Parathyroid adenoma (tissue), 2 donors: ENCODE data around the gene P2RX6.

Experiments
- H2AFZ ChIP-seq: fragments of 300-600 bp; sonication (generic); one replicate; pipeline ENCODE4 v1.7.0; 2017; ENCODE audit warnings: antibody characterized with exemption, mild to moderate bottlenecking
- H3K27ac ChIP-seq: fragments of 300-600 bp; sonication (generic); one replicate; pipeline ENCODE4 v1.7.0; 2017
- H3K27me3 ChIP-seq: fragments of 300-600 bp; sonication (generic); one replicate; pipeline ENCODE4 v1.7.0; 2017; ENCODE audit warnings: low read length; ENCODE audit not compliant: control insufficient read depth, insufficient read depth
- H3K36me3 ChIP-seq: fragments of 300-600 bp; sonication (generic); one replicate; pipeline ENCODE4 v1.7.0; 2017; ENCODE audit warnings: low read length; ENCODE audit not compliant: control insufficient read depth, insufficient read depth
- H3K4me1 ChIP-seq: fragments of 300-600 bp; sonication (generic); one replicate; pipeline ENCODE4 v1.7.0; 2017; ENCODE audit warnings: control low read depth
- H3K4me2 ChIP-seq: fragments of 300-600 bp; sonication (generic); one replicate; pipeline ENCODE4 v1.7.0; 2017; ENCODE audit warnings: low read length
- H3K4me3 ChIP-seq: fragments of 300-600 bp; sonication (generic); one replicate; pipeline ENCODE4 v1.7.0; 2017; ENCODE audit warnings: low read depth, low read length
- H3K79me2 ChIP-seq: fragments of 300-600 bp; sonication (generic); one replicate; pipeline ENCODE4 v1.7.0; 2017; ENCODE audit warnings: control low read depth
- H3K9ac ChIP-seq: fragments of 300-600 bp; sonication (generic); one replicate; pipeline ENCODE4 v1.7.0; 2017; ENCODE audit warnings: mild to moderate bottlenecking
- H3K9me3 ChIP-seq: fragments of 300-600 bp; sonication (generic); one replicate; pipeline ENCODE4 v1.7.0; 2017; ENCODE audit warnings: low read length; ENCODE audit not compliant: control insufficient read depth
- TF ChIP-seq, protein P1 (sequence below): fragments of 300-600 bp; sonication (generic); IDR thresholded peaks from one replicate; pipeline ENCODE4 v1.7.0; 2017; ENCODE audit warnings: antibody characterized with exemption, mild to moderate bottlenecking
- donor health status: primary hyperparathyroidism.

Gene P2RX6

DNA sequence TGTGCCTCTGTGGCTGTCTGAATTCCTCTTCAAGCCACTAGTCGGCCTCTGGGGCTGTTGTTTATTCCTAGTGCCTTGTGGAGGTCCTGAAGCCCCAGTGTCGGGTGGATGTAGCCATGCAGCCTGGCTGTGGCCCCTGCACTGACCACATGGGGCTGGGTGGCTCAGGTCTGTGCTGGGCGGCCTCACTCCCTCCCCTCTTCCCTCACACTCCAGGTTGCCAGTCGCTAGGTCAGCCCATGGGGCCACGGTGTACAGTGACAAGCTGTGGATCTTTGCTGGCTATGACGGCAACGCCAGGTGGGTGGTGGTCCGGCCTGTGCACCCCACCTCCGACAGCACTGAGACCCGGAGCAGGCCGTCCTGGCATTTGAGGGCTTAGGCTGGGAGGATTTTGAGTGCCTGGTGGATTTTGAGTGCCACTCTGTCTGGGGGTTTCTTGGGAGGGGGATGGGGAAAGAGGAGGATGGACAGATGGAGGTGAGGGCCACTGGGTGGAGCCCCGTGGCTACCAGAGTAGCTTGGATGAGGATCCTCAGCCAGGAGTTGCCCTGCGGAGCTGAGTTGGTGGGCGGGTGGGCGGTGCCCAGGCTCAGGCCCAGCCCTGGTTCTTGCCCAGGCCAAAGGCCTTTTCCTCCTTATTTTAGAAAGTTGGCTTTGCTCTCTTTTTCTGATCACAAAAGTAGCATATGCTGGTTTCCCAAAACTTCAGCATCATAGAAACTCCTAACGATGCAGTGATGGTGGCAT lies 26.2 kb upstream of the P2RX6 start:
- Histone ChIP-seq H3K4me3 (no peak overlapping the region), H3K36me3 (no peaks in the 10 kb centered on the region), H3K4me2 (no peak overlapping the region), H3K9me3 (no peaks in the 10 kb centered on the region), H3K79me2 (no peaks in the 10 kb centered on the region), H3K27ac (no peak overlapping the region), H2AFZ (no peak overlapping the region), H3K27me3 (no peaks in the 10 kb centered on the region), H3K9ac (no peak overlapping the region), H3K4me1 (no peaks in the 10 kb centered on the region)
- TF ChIP-seq, protein P1, sequence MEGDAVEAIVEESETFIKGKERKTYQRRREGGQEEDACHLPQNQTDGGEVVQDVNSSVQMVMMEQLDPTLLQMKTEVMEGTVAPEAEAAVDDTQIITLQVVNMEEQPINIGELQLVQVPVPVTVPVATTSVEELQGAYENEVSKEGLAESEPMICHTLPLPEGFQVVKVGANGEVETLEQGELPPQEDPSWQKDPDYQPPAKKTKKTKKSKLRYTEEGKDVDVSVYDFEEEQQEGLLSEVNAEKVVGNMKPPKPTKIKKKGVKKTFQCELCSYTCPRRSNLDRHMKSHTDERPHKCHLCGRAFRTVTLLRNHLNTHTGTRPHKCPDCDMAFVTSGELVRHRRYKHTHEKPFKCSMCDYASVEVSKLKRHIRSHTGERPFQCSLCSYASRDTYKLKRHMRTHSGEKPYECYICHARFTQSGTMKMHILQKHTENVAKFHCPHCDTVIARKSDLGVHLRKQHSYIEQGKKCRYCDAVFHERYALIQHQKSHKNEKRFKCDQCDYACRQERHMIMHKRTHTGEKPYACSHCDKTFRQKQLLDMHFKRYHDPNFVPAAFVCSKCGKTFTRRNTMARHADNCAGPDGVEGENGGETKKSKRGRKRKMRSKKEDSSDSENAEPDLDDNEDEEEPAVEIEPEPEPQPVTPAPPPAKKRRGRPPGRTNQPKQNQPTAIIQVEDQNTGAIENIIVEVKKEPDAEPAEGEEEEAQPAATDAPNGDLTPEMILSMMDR, result no peak

DNA sequence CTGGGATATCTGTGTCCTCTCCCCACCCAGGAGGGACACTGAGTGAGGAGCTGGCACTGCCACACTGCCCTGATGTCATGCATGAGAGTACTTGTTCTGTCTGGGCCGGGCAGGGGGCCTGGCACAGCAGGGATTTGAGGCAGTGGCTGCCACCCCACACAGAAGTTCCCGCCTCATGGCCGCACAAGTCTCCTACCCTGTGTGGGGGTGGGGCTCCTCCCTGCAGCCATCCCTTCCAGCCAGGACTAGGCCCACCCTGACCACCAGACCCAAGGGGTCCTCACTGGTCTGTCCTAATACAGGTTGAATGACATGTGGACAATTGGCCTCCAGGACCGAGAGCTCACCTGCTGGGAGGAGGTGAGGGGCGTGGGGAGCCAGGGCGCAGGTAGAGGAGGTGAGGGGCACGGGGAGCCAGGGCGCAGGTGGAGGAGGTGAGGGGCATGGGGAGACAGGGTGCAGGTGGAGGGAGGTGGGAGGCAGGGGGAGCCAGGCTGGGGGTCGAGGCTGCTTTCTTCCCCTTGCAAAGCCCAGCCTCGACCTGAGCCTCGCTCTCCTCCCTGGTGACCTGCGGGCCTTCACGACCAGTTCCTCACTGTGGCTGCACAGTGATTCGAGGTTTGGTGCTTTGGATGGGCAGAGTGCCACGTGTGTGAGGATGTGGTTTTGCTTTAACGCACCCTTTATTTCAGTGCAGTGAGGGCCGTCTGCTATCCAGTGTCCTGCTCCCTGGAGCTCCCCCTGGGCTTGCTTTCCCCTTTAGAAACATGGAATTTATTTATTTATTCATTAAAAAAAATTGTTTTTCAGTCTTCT lies 25.4 kb upstream of the P2RX6 start:
- no peaks in the 10 kb centered on the region for H3K36me3 ChIP-seq
- no peak overlapping the region for H3K27ac ChIP-seq
- no peak overlapping the region for H2AFZ ChIP-seq
- H3K4me3 ChIP-seq, result no peak overlapping the region
- H3K27me3 ChIP-seq, result no peaks in the 10 kb centered on the region
- no peak overlapping the region for H3K9ac ChIP-seq
- TF ChIP-seq, protein P1, result no peak
- H3K9me3 ChIP-seq, result no peaks in the 10 kb centered on the region
- no peaks in the 10 kb centered on the region for H3K4me1 ChIP-seq
- H3K4me2 ChIP-seq, result no peak overlapping the region
- H3K79me2 ChIP-seq, result no peaks in the 10 kb centered on the region

DNA sequence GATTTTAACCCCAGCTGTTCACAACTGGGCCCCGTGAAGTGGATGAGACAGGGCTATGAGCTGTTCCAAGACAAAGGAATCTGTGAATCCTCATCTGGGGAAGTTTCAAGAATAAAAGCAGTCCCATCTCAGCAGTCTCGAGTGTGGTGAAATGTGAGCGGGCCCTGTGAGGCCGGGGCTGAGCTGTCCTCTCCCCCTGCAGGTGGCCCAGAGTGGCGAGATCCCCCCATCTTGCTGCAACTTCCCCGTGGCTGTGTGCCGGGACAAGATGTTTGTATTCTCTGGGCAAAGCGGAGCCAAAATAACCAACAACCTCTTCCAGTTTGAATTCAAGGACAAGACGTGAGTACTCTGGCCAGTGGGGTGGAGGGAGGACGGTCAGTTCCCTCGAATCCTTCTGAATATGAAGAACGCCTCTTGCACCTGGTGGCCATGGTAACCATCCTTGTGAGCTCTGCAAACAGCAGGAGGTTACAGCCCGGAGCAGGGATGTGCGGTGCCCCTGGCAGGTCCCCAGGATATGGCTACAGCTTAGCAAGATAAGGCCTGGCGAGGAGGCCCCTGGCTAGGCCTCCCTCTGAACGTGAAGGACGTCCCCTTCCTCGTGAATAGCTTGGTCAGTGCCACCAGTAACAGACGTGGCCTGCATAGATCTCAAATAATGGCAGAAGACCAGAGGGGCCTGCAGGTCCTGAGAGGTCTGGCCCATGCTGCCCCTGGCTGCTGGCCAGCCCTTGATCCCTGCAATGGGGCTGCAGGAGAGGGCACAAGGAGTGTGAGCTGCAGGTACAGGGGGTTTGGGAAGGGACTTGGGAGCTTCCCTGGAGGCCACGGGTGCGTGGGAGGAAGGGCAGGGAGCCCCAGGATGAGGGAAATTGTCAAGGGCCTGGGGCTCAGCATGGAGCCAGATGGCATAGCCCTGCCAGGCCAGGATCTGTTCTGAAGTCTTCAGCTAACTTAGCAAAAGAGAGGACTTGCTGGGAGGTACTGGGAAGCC lies 24.5 kb upstream of the P2RX6 start:
- H3K36me3 ChIP-seq, result no peaks in the 10 kb centered on the region
- H3K4me3 ChIP-seq, result no peak overlapping the region
- H3K27me3 ChIP-seq, result no peaks in the 10 kb centered on the region
- no peaks in the 10 kb centered on the region for H3K79me2 ChIP-seq
- no peaks in the 10 kb centered on the region for H3K9me3 ChIP-seq
- H3K4me1 ChIP-seq, result no peaks in the 10 kb centered on the region
- TF ChIP-seq, protein P1, result no peak
- no peak overlapping the region for H3K9ac ChIP-seq
- no peak overlapping the region for H2AFZ ChIP-seq
- H3K27ac ChIP-seq, result no peak overlapping the region
- no peak overlapping the region for H3K4me2 ChIP-seq

DNA sequence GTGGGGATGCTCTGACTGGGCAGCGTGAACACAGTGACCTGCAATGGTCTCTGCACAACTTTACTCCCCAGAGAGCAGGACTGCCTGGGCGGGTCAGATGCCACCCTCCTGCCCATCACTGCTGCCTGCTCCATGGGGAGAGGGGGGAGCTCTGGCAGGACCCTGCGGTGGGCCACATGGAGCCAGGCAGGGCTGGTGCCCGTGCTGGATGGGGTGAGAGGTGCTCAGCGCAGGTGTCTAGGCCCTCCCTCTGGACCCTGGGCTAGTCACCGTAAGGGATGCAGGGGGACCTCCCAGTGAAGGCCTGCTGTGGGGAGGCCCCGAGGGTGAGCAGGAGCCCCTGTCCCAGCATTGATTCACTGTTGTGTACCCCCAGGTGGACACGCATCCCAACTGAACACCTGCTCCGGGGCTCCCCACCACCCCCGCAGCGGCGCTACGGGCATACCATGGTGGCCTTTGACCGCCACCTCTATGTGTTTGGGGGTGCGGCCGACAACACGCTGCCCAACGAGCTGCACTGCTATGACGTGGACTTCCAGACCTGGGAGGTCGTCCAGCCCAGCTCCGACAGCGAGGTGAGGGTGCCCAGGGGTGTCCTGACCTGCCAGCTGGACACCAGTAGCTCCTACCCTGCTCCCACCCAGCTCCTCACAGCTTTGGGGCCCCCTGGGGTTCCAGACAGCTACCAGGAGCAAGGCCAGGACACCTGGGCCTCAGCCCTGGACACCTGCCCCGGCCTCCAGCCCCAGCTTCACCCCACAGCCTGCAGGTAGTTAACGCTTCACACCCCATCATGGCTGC lies 23.5 kb upstream of the P2RX6 start:
- Histone ChIP-seq H3K4me1 (no peaks in the 10 kb centered on the region), H3K9ac (no peak overlapping the region), H3K36me3 (no peaks in the 10 kb centered on the region), H3K27me3 (no peaks in the 10 kb centered on the region), H3K4me3 (no peak overlapping the region), H3K9me3 (no peaks in the 10 kb centered on the region), H3K27ac (no peak overlapping the region), H2AFZ (no peak overlapping the region), H3K4me2 (no peak overlapping the region), H3K79me2 (no peaks in the 10 kb centered on the region)
- TF ChIP-seq, protein P1, result no peak
